ENCODE data around the gene EIF4E2.

EIF4E2 gene

GRCh38 chr2:232502911-232503808 lies 47.3 kb upstream of the EIF4E2 start:
- H3K9me3 ChIP-seq = no peaks in the 10 kb centered on the region
- intact Hi-C loops (cut with DNase I; ENCODE audit: low total_unique reads) = no loop called here
- H3K36me3 ChIP-seq = no peaks in the 10 kb centered on the region
- peak overlapping the region; percentile 39 to 56 for H3K4me3 ChIP-seq
- no peak for TF ChIP-seq CTCF (IDR thresholded peaks at IDR 0.05)
- H3K4me1 ChIP-seq = peaks cover 0 to 19% (median 15%) of the 10 kb centered on the region in 4 donors
- H3K27me3 ChIP-seq = peaks cover 0 to 81% of the 10 kb centered on the region in 2 donors
- H3K27ac ChIP-seq = no peak overlapping the region
- DNase-seq = no peak

- intact Hi-C loops (cut with DNase I; ENCODE audit: low total_unique reads) = no loop called here
- H3K27ac ChIP-seq = no peak overlapping the region
- DNase-seq = no peak
- TF ChIP-seq CTCF (IDR thresholded peaks at IDR 0.05) = no peak
- H3K4me1 ChIP-seq = peaks cover 0 to 19% (median 15%) of the 10 kb centered on the region in 4 donors
- peaks cover 0 to 84% of the 10 kb centered on the region in 2 donors for H3K27me3 ChIP-seq
- H3K36me3 ChIP-seq = no peaks in the 10 kb centered on the region
- peak overlapping the region; percentile 39 to 56 for H3K4me3 ChIP-seq
- no peaks in the 10 kb centered on the region for H3K9me3 ChIP-seq
Observed at GRCh38 chr2:232503809-232504323, 46.6 kb upstream of the EIF4E2 start.

GRCh38 chr2:232504438-232504837 lies 46.1 kb upstream of the EIF4E2 start:
- Histone ChIP-seq H3K4me3 (no peak overlapping the region), H3K27ac (no peak overlapping the region), H3K9me3 (no peaks in the 10 kb centered on the region), H3K36me3 (no peaks in the 10 kb centered on the region), H3K27me3 (peaks cover 0 to 82% of the 10 kb centered on the region in 2 donors), H3K4me1 (peaks cover 0 to 19% (median 15%) of the 10 kb centered on the region in 4 donors)
- intact Hi-C loops (cut with DNase I; ENCODE audit: low total_unique reads) = no loop called here
- no peak for TF ChIP-seq CTCF (IDR thresholded peaks at IDR 0.05)
- no peak for DNase-seq

DNA sequence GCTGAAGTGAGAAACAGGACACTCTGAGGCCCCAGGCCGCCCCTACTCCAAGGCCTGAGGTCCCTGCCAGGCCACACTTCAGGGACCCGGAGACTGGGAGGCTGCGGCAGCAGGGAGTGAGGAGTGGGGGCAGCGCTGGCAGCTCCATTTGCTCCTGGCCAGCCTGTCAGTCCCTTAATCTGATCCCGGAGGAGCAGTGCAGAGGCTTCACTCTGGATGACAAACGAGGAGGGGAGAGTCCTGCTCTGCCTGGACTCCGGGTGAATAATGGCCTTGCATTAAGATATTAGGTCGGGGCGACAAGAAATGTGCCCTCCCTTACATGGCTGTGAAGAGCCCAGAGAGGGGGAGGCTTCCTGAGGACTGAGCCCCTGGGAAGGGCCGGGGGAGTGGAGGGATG lies 44.6 kb upstream of the EIF4E2 start:
- Histone ChIP-seq H3K27ac (no peak overlapping the region), H3K4me3 (no peak overlapping the region), H3K4me1 (peaks cover 0 to 19% (median 15%) of the 10 kb centered on the region in 4 donors), H3K36me3 (no peaks in the 10 kb centered on the region), H3K9me3 (no peaks in the 10 kb centered on the region), H3K27me3 (peaks cover 0 to 72% of the 10 kb centered on the region in 2 donors)
- intact Hi-C loops (cut with DNase I; ENCODE audit: low total_unique reads) = no loop called here
- no peak for TF ChIP-seq CTCF (IDR thresholded peaks at IDR 0.05)
- no peak for DNase-seq

DNA sequence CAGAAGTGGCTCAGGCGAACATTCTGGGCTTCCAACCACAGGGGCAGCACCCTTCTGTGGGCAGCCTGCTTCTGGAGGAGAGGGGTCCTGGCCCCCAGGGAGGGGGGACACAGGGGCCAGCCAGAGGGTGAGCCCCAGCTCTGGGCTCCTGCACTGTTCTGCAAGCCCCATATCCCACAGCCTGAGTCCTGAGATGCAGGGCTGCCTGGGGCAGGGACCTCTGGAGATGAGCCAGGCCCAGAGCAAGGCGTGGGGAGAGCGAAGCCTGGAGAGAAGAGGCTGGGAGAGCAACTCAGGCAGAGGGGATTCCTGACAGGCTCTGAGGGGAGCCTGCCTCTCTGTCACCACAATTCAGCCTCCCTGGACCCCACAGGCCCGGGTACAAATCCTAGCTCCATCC lies 43.8 kb upstream of the EIF4E2 start:
- H3K27ac ChIP-seq = no peak overlapping the region
- H3K27me3 ChIP-seq = peaks cover 0 to 74% of the 10 kb centered on the region in 2 donors
- H3K4me1 ChIP-seq = peaks cover 0 to 19% (median 15%) of the 10 kb centered on the region in 4 donors
- no peak overlapping the region for H3K4me3 ChIP-seq
- H3K36me3 ChIP-seq = no peaks in the 10 kb centered on the region
- TF ChIP-seq CTCF (IDR thresholded peaks at IDR 0.05) = no peak
- intact Hi-C loops (cut with DNase I; ENCODE audit: low total_unique reads) = no loop called here
- H3K9me3 ChIP-seq = no peaks in the 10 kb centered on the region
- DNase-seq = no peak

Measured in tibial artery (tissue), 4 donors.